ENCODE results near the gene OR6V1. TPM values are rescaled to one million over a fixed set of nuclear protein-coding genes. Genes with fewer than 3 reads are reported as not detected.

Gene OR6V1
- total RNA-seq, 3 donors from 2014 or later = not detected

- Histone ChIP-seq H3K4me1 (no peaks in the 10 kb centered on the region), H3K9me3 (no peaks in the 10 kb centered on the region), H3K27me3 (no peaks in the 10 kb centered on the region), H3K4me3 (no peak within 1 kb of the TSS), H3K36me3 (no peaks in the 10 kb centered on the region), H3K27ac (no peak within 1 kb of the TSS)
- intact Hi-C loops (cut with DNase I; ENCODE audit: low total_unique reads) = no loop called here
- TF ChIP-seq CTCF (IDR thresholded peaks at IDR 0.05) (no peak), POLR2AphosphoS5 (IDR thresholded peaks at IDR 0.05) (no peak), POLR2A (IDR thresholded peaks at IDR 0.05) (no peak)
- DNase-seq (ENCODE audit: low spot score in 2 of 2) = no peak
Measured at GRCh38 chr7:143027032-143027431, 25.1 kb upstream of the OR6V1 start, which contains the start of gene OR9A2. Gene OR9A2 (minus strand): TSS chr7:143027132. CDS start chr7:143027132, 0 bp downstream.

GRCh38 chr7:143027683-143028082 lies 24.5 kb upstream of the OR6V1 start:
- intact Hi-C loops (cut with DNase I; ENCODE audit: low total_unique reads) = no loop called here
- H3K27me3 ChIP-seq = no peaks in the 10 kb centered on the region
- no peak overlapping the region for H3K4me3 ChIP-seq
- TF ChIP-seq POLR2A (IDR thresholded peaks at IDR 0.05) (no peak), POLR2AphosphoS5 (IDR thresholded peaks at IDR 0.05) (no peak), CTCF (IDR thresholded peaks at IDR 0.05) (no peak)
- no peaks in the 10 kb centered on the region for H3K36me3 ChIP-seq
- H3K27ac ChIP-seq = no peak overlapping the region
- H3K9me3 ChIP-seq = no peaks in the 10 kb centered on the region
- H3K4me1 ChIP-seq = no peaks in the 10 kb centered on the region
- no peak for DNase-seq (ENCODE audit: low spot score in 2 of 2)

- Histone ChIP-seq H3K36me3 (no peaks in the 10 kb centered on the region), H3K4me3 (no peak overlapping the region), H3K27me3 (no peaks in the 10 kb centered on the region), H3K9me3 (no peaks in the 10 kb centered on the region), H3K4me1 (no peaks in the 10 kb centered on the region), H3K27ac (no peak overlapping the region)
- intact Hi-C loops (cut with DNase I; ENCODE audit: low total_unique reads) = no loop called here
- TF ChIP-seq POLR2A (IDR thresholded peaks at IDR 0.05) = no peak
- TF ChIP-seq CTCF (IDR thresholded peaks at IDR 0.05) = no peak
- TF ChIP-seq POLR2AphosphoS5 (IDR thresholded peaks at IDR 0.05) = no peak
- no peak for DNase-seq (ENCODE audit: low spot score in 2 of 2)
Measured at GRCh38 chr7:143038635-143039034, 13.5 kb upstream of the OR6V1 start.

- Histone ChIP-seq H3K27me3 (no peaks in the 10 kb centered on the region), H3K9me3 (no peaks in the 10 kb centered on the region), H3K4me1 (no peaks in the 10 kb centered on the region), H3K4me3 (no peak overlapping the region), H3K27ac (no peak overlapping the region), H3K36me3 (no peaks in the 10 kb centered on the region)
- no peak for TF ChIP-seq CTCF (IDR thresholded peaks at IDR 0.05)
- no peak for TF ChIP-seq POLR2A (IDR thresholded peaks at IDR 0.05)
- no peak for TF ChIP-seq POLR2AphosphoS5 (IDR thresholded peaks at IDR 0.05)
- DNase-seq (ENCODE audit: low spot score in 2 of 2) = no peak
- intact Hi-C loops (cut with DNase I; ENCODE audit: low total_unique reads) = no loop called here
Measured at GRCh38 chr7:143040209-143040715, 11.9 kb upstream of the OR6V1 start.

GRCh38 chr7:143041346-143041745 lies 10.8 kb upstream of the OR6V1 start:
- H3K9me3 ChIP-seq = no peaks in the 10 kb centered on the region
- no peak overlapping the region for H3K4me3 ChIP-seq
- TF ChIP-seq CTCF (IDR thresholded peaks at IDR 0.05) = no peak
- no peaks in the 10 kb centered on the region for H3K36me3 ChIP-seq
- no peaks in the 10 kb centered on the region for H3K27me3 ChIP-seq
- intact Hi-C loops (cut with DNase I; ENCODE audit: low total_unique reads) = no loop called here
- no peaks in the 10 kb centered on the region for H3K4me1 ChIP-seq
- H3K27ac ChIP-seq = no peak overlapping the region
- DNase-seq (ENCODE audit: low spot score in 2 of 2) = no peak
